Measurements from ENCODE around the gene IQCH.

IQCH gene

DNA sequence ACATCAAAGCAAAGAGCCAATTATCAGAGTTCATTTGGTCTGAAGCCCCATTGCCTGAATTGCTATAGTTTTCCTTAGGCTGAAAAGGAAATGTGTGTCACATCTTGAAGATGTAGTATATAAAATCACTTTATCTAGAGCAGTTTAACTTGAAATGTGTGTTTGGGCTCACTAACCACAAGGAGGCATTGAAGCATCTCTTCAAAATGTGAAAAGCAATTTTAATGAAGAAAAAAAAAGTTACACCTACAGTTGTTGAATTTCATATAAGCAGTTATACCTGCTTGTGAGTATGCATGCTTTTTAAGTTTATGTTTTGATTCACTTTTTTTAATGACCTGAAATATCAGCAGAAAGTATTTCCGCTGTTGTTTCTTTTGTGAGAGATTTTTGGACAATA is 129.3 kb downstream of the IQCH start:
- H3K27ac ChIP-seq = no peak overlapping the region
- no peak for TF ChIP-seq ZFX (IDR thresholded peaks at IDR 0.05)
- TF ChIP-seq, protein P1, sequence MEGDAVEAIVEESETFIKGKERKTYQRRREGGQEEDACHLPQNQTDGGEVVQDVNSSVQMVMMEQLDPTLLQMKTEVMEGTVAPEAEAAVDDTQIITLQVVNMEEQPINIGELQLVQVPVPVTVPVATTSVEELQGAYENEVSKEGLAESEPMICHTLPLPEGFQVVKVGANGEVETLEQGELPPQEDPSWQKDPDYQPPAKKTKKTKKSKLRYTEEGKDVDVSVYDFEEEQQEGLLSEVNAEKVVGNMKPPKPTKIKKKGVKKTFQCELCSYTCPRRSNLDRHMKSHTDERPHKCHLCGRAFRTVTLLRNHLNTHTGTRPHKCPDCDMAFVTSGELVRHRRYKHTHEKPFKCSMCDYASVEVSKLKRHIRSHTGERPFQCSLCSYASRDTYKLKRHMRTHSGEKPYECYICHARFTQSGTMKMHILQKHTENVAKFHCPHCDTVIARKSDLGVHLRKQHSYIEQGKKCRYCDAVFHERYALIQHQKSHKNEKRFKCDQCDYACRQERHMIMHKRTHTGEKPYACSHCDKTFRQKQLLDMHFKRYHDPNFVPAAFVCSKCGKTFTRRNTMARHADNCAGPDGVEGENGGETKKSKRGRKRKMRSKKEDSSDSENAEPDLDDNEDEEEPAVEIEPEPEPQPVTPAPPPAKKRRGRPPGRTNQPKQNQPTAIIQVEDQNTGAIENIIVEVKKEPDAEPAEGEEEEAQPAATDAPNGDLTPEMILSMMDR (conservative IDR thresholded peaks at IDR 0.05) = peak; percentile 34

- H3K27ac ChIP-seq = no peak overlapping the region
- no peak for TF ChIP-seq ZFX (IDR thresholded peaks at IDR 0.05)
- TF ChIP-seq, protein P1 (conservative IDR thresholded peaks at IDR 0.05) = no peak
Measured at GRCh38 chr15:67384761-67385160, 130.2 kb downstream of the IQCH start.

GRCh38 chr15:67385971-67386370 is 131.4 kb downstream of the IQCH start:
- TF ChIP-seq, protein P1 (conservative IDR thresholded peaks at IDR 0.05) = peak; percentile 28
- TF ChIP-seq ZFX (IDR thresholded peaks at IDR 0.05) = no peak
- H3K27ac ChIP-seq = no peak overlapping the region

DNA sequence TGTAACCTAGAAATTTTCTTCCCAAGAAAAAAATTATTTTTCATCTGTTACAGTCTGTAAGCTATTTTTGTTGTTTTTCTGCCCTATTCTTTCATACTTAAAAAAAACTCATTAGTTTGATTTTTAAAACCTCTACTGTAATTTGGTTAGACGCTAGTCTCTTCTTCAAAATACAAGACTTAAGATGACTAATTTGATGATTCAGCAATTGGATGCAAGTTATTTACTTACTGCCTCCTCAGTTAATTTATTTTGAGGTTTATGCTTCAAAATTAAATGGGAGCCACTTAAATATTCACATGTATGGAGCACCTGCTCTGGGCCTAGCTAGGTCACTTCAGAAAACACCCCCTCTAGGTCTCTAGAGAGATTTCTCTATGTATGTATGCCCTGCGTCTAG is 132.4 kb downstream of the IQCH start:
- H3K27ac ChIP-seq = no peak overlapping the region
- TF ChIP-seq, protein P1 (conservative IDR thresholded peaks at IDR 0.05) = no peak
- no peak for TF ChIP-seq ZFX (IDR thresholded peaks at IDR 0.05)

- TF ChIP-seq ZFX (IDR thresholded peaks at IDR 0.05) = no peak
- TF ChIP-seq, protein P1 (conservative IDR thresholded peaks at IDR 0.05) = no peak
- no peak overlapping the region for H3K27ac ChIP-seq
Measured at GRCh38 chr15:67389975-67390374, 135.4 kb downstream of the IQCH start.

DNA sequence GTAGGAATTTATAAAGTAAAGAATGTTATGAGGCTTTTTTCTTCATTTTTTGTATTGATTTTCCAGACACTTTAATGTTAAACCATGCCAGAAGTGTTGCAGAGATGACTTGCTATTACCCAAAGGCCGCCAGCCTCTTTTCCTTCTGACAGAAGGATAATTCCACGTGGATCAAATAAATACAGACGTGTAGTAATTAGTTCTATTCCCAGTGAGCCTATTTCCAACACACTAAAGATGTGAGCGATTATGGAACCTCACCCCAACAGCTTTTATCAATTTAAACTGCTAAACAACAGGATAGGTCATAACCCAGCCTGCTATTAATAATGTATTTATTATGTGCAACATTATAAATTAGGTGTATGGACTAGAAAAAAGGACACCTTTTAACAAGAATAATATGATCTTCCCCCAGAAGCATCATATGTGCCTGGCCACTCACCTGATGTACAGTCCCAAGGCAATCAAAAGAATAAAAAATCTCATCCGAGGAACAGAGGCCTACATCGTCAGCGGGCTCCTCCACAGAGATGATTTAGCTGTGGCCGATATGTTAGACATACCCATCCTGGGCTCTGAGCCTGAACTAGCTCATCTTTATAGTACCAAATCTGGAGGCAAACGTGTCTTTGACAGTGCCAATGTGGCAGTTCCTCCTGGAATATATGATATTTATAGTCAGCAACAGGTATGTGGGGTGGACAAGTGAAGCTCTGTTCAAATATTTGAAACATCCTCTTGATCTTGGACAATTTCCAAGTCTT is 140.5 kb downstream of the IQCH start:
- H3K27ac ChIP-seq = no peak overlapping the region
- TF ChIP-seq, protein P1 (conservative IDR thresholded peaks at IDR 0.05) = no peak
- no peak for TF ChIP-seq ZFX (IDR thresholded peaks at IDR 0.05)

DNA sequence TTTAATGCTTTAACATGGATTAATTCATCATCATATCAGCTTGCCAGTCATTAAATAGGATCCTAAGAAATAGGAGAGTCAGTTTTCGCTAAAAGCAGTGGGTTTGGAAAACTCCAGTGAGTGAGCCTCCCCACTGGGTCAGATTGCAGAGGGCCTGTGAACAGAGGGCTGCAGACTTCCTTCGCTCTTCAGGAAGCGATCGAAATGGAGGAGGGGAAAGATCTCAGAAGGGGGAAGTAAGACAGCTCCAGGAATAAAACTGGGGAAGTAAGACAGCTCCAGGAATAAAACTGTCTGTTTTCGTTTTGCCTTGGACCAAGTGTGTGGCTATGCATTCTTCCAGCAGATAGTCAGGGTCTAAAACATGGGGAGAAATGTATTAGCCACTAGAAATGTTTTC is 141.5 kb downstream of the IQCH start:
- no peak for TF ChIP-seq ZFX (IDR thresholded peaks at IDR 0.05)
- TF ChIP-seq, protein P1 (conservative IDR thresholded peaks at IDR 0.05) = no peak

More for the DNA sequence above, 141.5 kb downstream of the IQCH start:
- H3K27ac ChIP-seq = no peak overlapping the region
